H1 (cell line): ENCODE data around the gene TNP2. TPM values are rescaled to one million over a fixed set of nuclear protein-coding genes. Genes with fewer than 3 reads are reported as not detected.

Experiments used
- CTCF ChIA-PET: fragments of 300-600 bp; sonication (Branson Sonifier 250); formaldehyde crosslinking; loops from one replicate; lab custom pipeline; 2021; ENCODE audit not compliant: partially characterized antibody; lab: Charles Lee
- POLR2A ChIA-PET: fragments of 300-600 bp; sonication (Branson Sonifier 250); formaldehyde crosslinking; loops from one replicate; lab custom pipeline; 2021; ENCODE audit warnings: inconsistent platforms; ENCODE audit not compliant: partially characterized antibody; lab: Charles Lee
- DNase-seq, 2 experiments: peaks; one replicate each; pipeline versions ENCODE4 v3.0.0 to v3.0.0-alpha.2; 2010 to 2022; ENCODE audit warnings: low spot score in 2 of 2, low read depth in 1 of 2, mixed read lengths in 1 of 2
- FAIRE-seq: peaks from 2 replicates; lab custom pipeline; 2011; peaks lifted over from hg19 to GRCh38; lab: Jason Lieb, UNC
- H2AFZ ChIP-seq: 2 replicates; pipeline ENCODE4 v1.8.1; 2012; ENCODE audit warnings: low read length, inconsistent platforms
- H2AK5ac ChIP-seq: 2 replicates; pipeline ENCODE4 v1.6.1; 2013; ENCODE audit warnings: low read depth, low read length
- H2BK120ac ChIP-seq: replicated peaks from 2 replicates; pipeline ENCODE3; 2013; ENCODE audit warnings: low read depth, low read length, inconsistent platforms
- H2BK12ac ChIP-seq: 2 replicates; pipeline ENCODE4 v1.6.1; 2013; ENCODE audit warnings: low read depth, low read length
- H2BK15ac ChIP-seq: 2 replicates; pipeline ENCODE4 v1.6.1; 2013; ENCODE audit warnings: low read length
- H2BK20ac ChIP-seq: 2 replicates; pipeline ENCODE4 v1.6.1; 2013; ENCODE audit warnings: low read length
- H2BK5ac ChIP-seq: 2 replicates; pipeline ENCODE4 v1.6.1; 2013; ENCODE audit warnings: low read depth, low read length
- H3K14ac ChIP-seq: 2 replicates; pipeline ENCODE4 v1.6.1; 2013; ENCODE audit warnings: inconsistent platforms; ENCODE audit not compliant: insufficient read length
- H3K18ac ChIP-seq: 2 replicates; pipeline ENCODE4 v1.6.1; 2013; ENCODE audit warnings: low read length; ENCODE audit errors: extremely low read depth
- H3K23ac ChIP-seq: 2 replicates; pipeline ENCODE4 v1.6.1; 2013; ENCODE audit warnings: inconsistent platforms; ENCODE audit not compliant: insufficient read length
- H3K23me2 ChIP-seq: 2 replicates; pipeline ENCODE4 v1.6.1; 2013; ENCODE audit warnings: low read depth, low read length
- H3K27ac ChIP-seq: 2 replicates; pipeline ENCODE4 v1.6.1; 2011; ENCODE audit warnings: low read depth, low read length, inconsistent platforms
- H3K27me3 ChIP-seq, 4 experiments: replicated peaks in 1 of 4; 1 replicate in 1 of 4; 2 replicates in 3 of 4; pipeline versions ENCODE4 v1.6.1 to v1.8.1; 2011 to 2013; ENCODE audit warnings: low read length in 3 of 4, mild to moderate bottlenecking in 3 of 4, inconsistent platforms in 2 of 4, mixed read lengths in 2 of 4, moderate library complexity in 1 of 4; ENCODE audit not compliant: control insufficient read depth in 3 of 4, insufficient read depth in 3 of 4; ENCODE audit errors: extremely low read depth in 1 of 4
- H3K36me3 ChIP-seq, 4 experiments: 2 replicates each; pipeline versions ENCODE4 v1.6.1 to v1.8.1; 2011 to 2013; ENCODE audit warnings: mild to moderate bottlenecking in 4 of 4, low read length in 3 of 4, moderate library complexity in 2 of 4, control low read depth in 1 of 4, inconsistent platforms in 1 of 4; ENCODE audit not compliant: insufficient read depth in 4 of 4, control insufficient read depth in 2 of 4
- H3K4ac ChIP-seq: replicated peaks from 2 replicates; pipeline ENCODE3; 2013; ENCODE audit warnings: low read length, low read depth, mixed read lengths, inconsistent platforms; ENCODE audit not compliant: insufficient read length
- H3K4me1 ChIP-seq, 4 experiments: replicated peaks in 1 of 4; 1 replicate in 1 of 4; 2 replicates in 3 of 4; pipeline versions ENCODE4 v1.6.1 to v1.8.1; 2011 to 2013; ENCODE audit warnings: low read length in 3 of 4, inconsistent platforms in 2 of 4, mixed read lengths in 1 of 4; ENCODE audit not compliant: insufficient read depth in 4 of 4, control insufficient read depth in 3 of 4
- H3K4me2 ChIP-seq, 2 experiments: 2 replicates each; pipeline versions ENCODE4 v1.6.1 to v1.8.1; 2011 to 2013; ENCODE audit warnings: low read depth in 2 of 2, low read length in 2 of 2, control low read depth in 1 of 2, inconsistent platforms in 1 of 2, mild to moderate bottlenecking in 1 of 2; ENCODE audit not compliant: insufficient read depth in 1 of 2
- H3K4me3 ChIP-seq, 4 experiments: fragments of 200-600, 300-600 bp in 1 of 4; sonication (generic), shearing (Covaris generic), sonication (Bioruptor Twin) in 1 of 4; 2 replicates each; pipeline versions ENCODE4 v1.5.1 to v1.8.1; 2011 to 2016; ENCODE audit warnings: low read length in 4 of 4, low read depth in 3 of 4, control low read depth in 2 of 4, inconsistent platforms in 2 of 4, mild to moderate bottlenecking in 2 of 4, mixed read lengths in 1 of 4, moderate library complexity in 1 of 4; ENCODE audit not compliant: insufficient read depth in 2 of 4; ENCODE audit errors: extremely low read depth in 1 of 4
- H3K56ac ChIP-seq: replicated peaks from 2 replicates; pipeline ENCODE3; 2013; ENCODE audit warnings: low read depth, mild to moderate bottlenecking, mixed read lengths, low read length, inconsistent platforms; ENCODE audit not compliant: insufficient read length
- H3K79me1 ChIP-seq: 2 replicates; pipeline ENCODE4 v1.6.1; 2013; ENCODE audit warnings: low read depth, low read length, control low read depth
- H3K79me2 ChIP-seq, 2 experiments: 2 replicates each; pipeline versions ENCODE4 v1.6.1 to v1.8.1; 2012 to 2013; ENCODE audit warnings: low read length in 2 of 2, mild to moderate bottlenecking in 2 of 2, inconsistent platforms in 1 of 2; ENCODE audit not compliant: insufficient read depth in 2 of 2, control insufficient read depth in 1 of 2
- H3K9ac ChIP-seq, 4 experiments: replicated peaks in 1 of 4; 1 replicate in 1 of 4; 2 replicates in 3 of 4; pipeline versions ENCODE4 v1.6.1 to v1.8.1; 2011 to 2013; ENCODE audit warnings: low read depth in 3 of 4, low read length in 3 of 4, control low read depth in 2 of 4, mild to moderate bottlenecking in 2 of 4, moderate library complexity in 2 of 4, inconsistent platforms in 1 of 4; ENCODE audit errors: extremely low read depth in 1 of 4
- H3K9me3 ChIP-seq, 2 experiments: 2 replicates each; pipeline versions ENCODE4 v1.6.1 to v1.8.1; 2012 to 2013; ENCODE audit warnings: mild to moderate bottlenecking in 2 of 2, moderate library complexity in 2 of 2, control low read depth in 1 of 2, inconsistent platforms in 1 of 2, low read depth in 1 of 2, low read length in 1 of 2, mixed read lengths in 1 of 2; ENCODE audit not compliant: insufficient read depth in 2 of 2
- H4K20me1 ChIP-seq, 2 experiments: replicated peaks in 1 of 2; 2 replicates each; pipeline versions ENCODE3 to v1.8.1; 2011 to 2013; ENCODE audit warnings: inconsistent platforms in 2 of 2, low read length in 2 of 2, mild to moderate bottlenecking in 1 of 2; ENCODE audit not compliant: insufficient read depth in 2 of 2, control insufficient read depth in 1 of 2
- H4K5ac ChIP-seq: 2 replicates; pipeline ENCODE4 v1.6.1; 2013; ENCODE audit warnings: low read length, low read depth, mixed read lengths, inconsistent platforms; ENCODE audit not compliant: insufficient read length
- H4K8ac ChIP-seq: 2 replicates; pipeline ENCODE4 v1.8.0; 2013; ENCODE audit warnings: mild to moderate bottlenecking, moderate library complexity, low read length, inconsistent platforms; ENCODE audit not compliant: insufficient read depth; ENCODE audit errors: extremely low read depth
- H4K91ac ChIP-seq: replicated peaks from 2 replicates; pipeline ENCODE3; 2013; ENCODE audit warnings: low read length, mixed read lengths, inconsistent platforms; ENCODE audit not compliant: insufficient read length
- BCL11A ChIP-seq, 2 experiments: IDR thresholded peaks; one replicate each; pipeline ENCODE4 v1.6.1; 2011; ENCODE audit warnings: low read depth in 2 of 2, low read length in 2 of 2, mild to moderate bottlenecking in 2 of 2
- CEBPB ChIP-seq: IDR thresholded peaks from 2 replicates; pipeline ENCODE4 v1.6.1; 2012; ENCODE audit warnings: low read depth, low read length
- CHD2 ChIP-seq: IDR thresholded peaks from 2 replicates; pipeline ENCODE4 v1.6.1; 2012; ENCODE audit warnings: low read length, improper control_type of control experiment
- E2F6 ChIP-seq: IDR thresholded peaks from 2 replicates; pipeline ENCODE4 v1.6.1; 2012; ENCODE audit warnings: inconsistent platforms
- HDAC2 ChIP-seq, 2 experiments: fragments of 300-600 bp in 1 of 2; sonication (generic) in 1 of 2; IDR thresholded peaks; 2 replicates each; pipeline ENCODE4 v1.6.1; 2011 to 2012; ENCODE audit warnings: low read depth in 2 of 2, low read length in 2 of 2, mild to moderate bottlenecking in 2 of 2, moderate library complexity in 2 of 2, borderline replicate concordance in 1 of 2, inconsistent platforms in 1 of 2
- HDAC6 ChIP-seq: IDR thresholded peaks from one replicate; pipeline ENCODE4 v1.7.1; 2012; ENCODE audit warnings: low read depth, mild to moderate bottlenecking, inconsistent platforms, low read length, moderate library complexity
- KDM1A ChIP-seq: fragments of 200-600, 300-600 bp; sonication (generic); IDR thresholded peaks from 2 replicates; pipeline ENCODE4 v1.7.1; 2016; ENCODE audit warnings: mild to moderate bottlenecking, low read length, borderline replicate concordance
- POU5F1 ChIP-seq: IDR thresholded peaks from 2 replicates; pipeline ENCODE4 v1.6.1; 2011; ENCODE audit warnings: low read depth, mild to moderate bottlenecking, low read length, moderate library complexity
- TAF1 ChIP-seq: IDR thresholded peaks from 2 replicates; pipeline ENCODE4 v1.6.1; 2011; ENCODE audit warnings: mild to moderate bottlenecking, low read depth, low read length
- TBP ChIP-seq: IDR thresholded peaks from 2 replicates; pipeline ENCODE4 v1.6.1; 2011; ENCODE audit warnings: low read depth, low read length, improper control_type of control experiment
- YY1 ChIP-seq: IDR thresholded peaks from 2 replicates; pipeline ENCODE4 v1.6.1; 2011; ENCODE audit warnings: low read depth, mild to moderate bottlenecking, low read length
- WGBS, 2 experiments: shearing (Covaris generic) in 1 of 2; methylation state at CpG; one replicate each; pipeline versions ENCODE4 v1.1.6 to v1.1.7; 2013 to 2015; ENCODE audit warnings: low lambda C conversion rate in 2 of 2, mixed read lengths in 2 of 2, inconsistent platforms in 1 of 2, low coverage in 1 of 2, missing lambda C conversion rate in 1 of 2; ENCODE audit not compliant: insufficient replicate concordance in 2 of 2, insufficient coverage in 1 of 2, insufficient read length in 1 of 2; ENCODE audit errors: extremely low coverage in 1 of 2, missing lambda C conversion rate in 1 of 2; 5-methylcytosine and 5-hydroxymethylcytosine counted together
- polyA plus RNA-seq, 7 experiments: library from polyadenylated mRNA; depleted of rRNA in 3 of 7; stranded (reverse) in 5 of 7; unstranded in 2 of 7; fragments of >200 nt in 5 of 7; fragments of 200-250 nt in 2 of 7; gene quantifications; 1 replicate in 5 of 7; 2 replicates in 1 of 7; 4 replicates in 1 of 7; pipeline versions ENCODE4 v1.2.1 to v1.2.3, GENCODE V29; 2011 to 2013; ENCODE audit warnings: missing spikeins in 2 of 7, mixed read lengths in 2 of 7
- total RNA-seq: library from RNA; stranded (reverse); fragmentation: NEBNext Ultra II Directional; extraction: Animal tissue kit (Norgen Biotek cat#: 25700); gene quantifications from 2 replicates; pipeline ENCODE4 v1.2.1, GENCODE V29; 2021

Gene TNP2
- total and polyA plus RNA-seq, 2 of the 8 experiments (the other 6 are each of a cell fraction or from before 2014, with no cell fraction given): not detected

DNA sequence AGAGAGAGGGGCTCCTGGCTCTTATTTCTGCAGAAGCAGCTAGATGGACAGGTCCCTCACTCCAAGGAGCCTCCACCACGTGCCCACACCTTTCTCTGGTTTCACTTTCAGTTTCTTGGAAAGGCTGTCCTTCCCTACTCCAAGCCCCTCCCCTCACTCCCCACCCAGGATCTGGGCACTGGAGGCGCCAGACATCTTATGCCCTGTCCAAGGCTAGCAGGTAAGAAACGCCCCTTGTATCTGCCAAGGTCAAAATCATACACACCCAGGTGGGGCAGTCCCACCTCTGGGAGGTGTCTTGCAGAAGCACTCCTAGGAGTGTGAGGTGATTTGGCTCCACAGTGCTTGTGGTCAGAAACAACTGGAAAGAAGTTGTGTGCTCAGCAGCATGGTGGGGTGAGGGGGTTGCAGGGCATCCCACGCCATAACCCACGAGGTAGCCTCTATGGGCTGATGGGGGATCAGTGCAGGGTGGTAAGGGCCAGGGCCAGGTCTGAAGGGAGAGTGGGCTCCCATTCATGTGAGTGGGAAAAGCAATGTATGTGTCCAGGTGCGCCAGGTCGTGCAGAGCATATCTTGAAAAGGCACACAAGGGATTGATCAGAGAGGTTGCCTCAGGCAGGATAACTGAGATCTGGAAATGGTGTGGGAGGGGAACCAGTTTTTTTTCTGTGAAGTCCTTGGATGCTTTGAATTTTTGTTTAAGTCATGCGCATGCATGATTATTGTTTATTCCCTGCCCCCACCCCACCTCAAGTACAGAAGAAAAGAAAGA is 43.8 kb upstream of the TNP2 start:
- H2AK5ac ChIP-seq: peak overlapping the region; percentile 94
- peak overlapping the region; percentile 100 for H3K4ac ChIP-seq
- peak overlapping the region; percentile 100 for H2BK5ac ChIP-seq
- no peaks in the 10 kb centered on the region for H3K79me1 ChIP-seq
- no peak for DNase-seq
- H3K56ac ChIP-seq: peak overlapping the region; percentile 97
- peak overlapping the region; percentile 100 for H2BK12ac ChIP-seq
- WGBS, 2 experiments: 57% methylated on average over 7 of the region's 8 CpGs; no CpG with 5 or more reads in 1 of the 2 experiments
- H4K91ac ChIP-seq: peak overlapping the region; percentile 100
- no peaks in the 10 kb centered on the region for H3K36me3 ChIP-seq
- no peak for FAIRE-seq
- H3K4me2 ChIP-seq: peak overlapping the region; percentile 48 to 54
- peak overlapping the region in 1 of 4 experiments; percentile 2; a peak in 1 of 8 replicates for H3K4me3 ChIP-seq
- no peak overlapping the region for H3K14ac ChIP-seq
- H4K8ac ChIP-seq: peak overlapping the region; percentile 71; the same call in 1 of the 2 replicates
- H3K79me2 ChIP-seq: no peaks in the 10 kb centered on the region
- H2AFZ ChIP-seq: no peak overlapping the region
- no peak overlapping the region; a peak in 1 of 7 replicates for H3K9ac ChIP-seq
- peak overlapping the region; percentile 100 for H3K18ac ChIP-seq
- ChIA-PET CTCF (interaction anchor here (0.6 to 1.9 kb wide), 11 partner anchors 9 to 350 kb away, joined by 3 to 4 read pairs (median 3); partner anchors contain the start of genes PRM3 and SOCS1), POLR2A (interaction anchor here (0.6 to 5.1 kb wide), 14 partner anchors 10 to 369 kb away, joined by 3 to 29 read pairs (median 3); partner anchors contain the start of genes PRM1, PRM3 and SOCS1)
- peak overlapping the region; percentile 92; the same call in 1 of the 2 replicates for H2BK15ac ChIP-seq
- no peak overlapping the region for H3K23ac ChIP-seq
- peak overlapping the region; percentile 61; the same call in 1 of the 2 replicates for H3K27ac ChIP-seq
- H2BK20ac ChIP-seq: peak overlapping the region; percentile 100
- H3K9me3 ChIP-seq: no peaks in the 10 kb centered on the region
- peaks cover 3% of the 10 kb centered on the region; the same call in 1 of the 2 replicates for H3K23me2 ChIP-seq
- peaks cover 26 to 45% (median 26%) of the 10 kb centered on the region in 4 experiments for H3K4me1 ChIP-seq
- H2BK120ac ChIP-seq: peak overlapping the region; percentile 100
- peak overlapping the region; percentile 78 for H4K5ac ChIP-seq
- no peaks in the 10 kb centered on the region for H3K27me3 ChIP-seq
- H4K20me1 ChIP-seq: no peaks in the 10 kb centered on the region
- TF ChIP-seq TBP (no peak), HDAC2 (IDR thresholded peaks at IDR 0.05; ENCODE audit: borderline replicate concordance in 1 of 2, low read depth in 2 of 2, low read length in 2 of 2) (no peak), CHD2 (no peak), KDM1A (no peak), POU5F1 (0 out of 2 replicates have a peak, but pooled peaks have one; percentile 19), TAF1 (0 out of 2 replicates have a peak, but pooled peaks have one; percentile 26), BCL11A (IDR thresholded peaks at IDR 0.05; ENCODE audit: low read depth in 2 of 2, low read length in 2 of 2) (no peak), CEBPB (no peak), YY1 (no peak), E2F6 (no peak), HDAC6 (no peak)
